HL-60/S4 treated with phorbol 12-myristate 13-acetate at 8.2 ng/mL for 4 days and 3 days (cell line): ENCODE measurements around the gene RASA3.

Experiments used
- in situ Hi-C: fragments of 300-500 bp; cut with MboI; formaldehyde crosslinking; loops from 2 replicates; pipeline ENCODE4 v1.15.0; 2022; ENCODE audit warnings: low sequenced_read_pairs

The RASA3 gene

DNA sequence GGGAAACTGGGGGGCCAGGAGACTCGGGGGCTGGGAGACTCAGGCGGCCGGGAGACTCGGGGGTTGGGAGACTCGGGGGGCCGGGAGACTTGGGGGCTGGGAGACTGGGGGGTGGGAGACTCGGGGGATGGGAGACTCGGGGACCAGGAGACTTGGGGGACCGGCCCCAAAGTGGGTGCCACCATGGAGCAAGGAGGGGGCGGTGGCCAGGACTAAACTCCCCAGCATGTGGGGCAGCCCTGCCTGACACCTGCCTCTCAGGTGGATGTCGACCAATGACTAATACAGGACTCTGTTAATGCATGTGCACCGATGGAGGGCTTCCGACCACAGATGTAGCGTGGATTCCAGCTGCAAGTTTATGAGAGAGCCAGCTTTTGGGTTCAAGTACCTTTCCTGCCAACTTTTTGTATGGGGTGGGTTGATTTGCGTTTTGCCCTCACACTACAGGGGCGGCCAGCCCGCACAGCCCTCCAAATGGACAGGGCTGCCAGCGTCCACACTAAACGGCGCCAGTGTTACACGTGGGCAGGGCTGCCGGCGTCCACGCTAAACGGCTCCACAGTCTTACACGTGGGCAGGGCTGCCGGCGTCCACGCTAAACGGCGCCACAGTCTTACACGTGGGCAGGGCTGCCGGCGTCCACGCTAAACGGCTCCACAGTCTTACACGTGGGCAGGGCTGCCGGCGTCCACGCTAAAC, 62.2 kb downstream of the RASA3 start:
- in situ Hi-C loops, result no loop called here

DNA sequence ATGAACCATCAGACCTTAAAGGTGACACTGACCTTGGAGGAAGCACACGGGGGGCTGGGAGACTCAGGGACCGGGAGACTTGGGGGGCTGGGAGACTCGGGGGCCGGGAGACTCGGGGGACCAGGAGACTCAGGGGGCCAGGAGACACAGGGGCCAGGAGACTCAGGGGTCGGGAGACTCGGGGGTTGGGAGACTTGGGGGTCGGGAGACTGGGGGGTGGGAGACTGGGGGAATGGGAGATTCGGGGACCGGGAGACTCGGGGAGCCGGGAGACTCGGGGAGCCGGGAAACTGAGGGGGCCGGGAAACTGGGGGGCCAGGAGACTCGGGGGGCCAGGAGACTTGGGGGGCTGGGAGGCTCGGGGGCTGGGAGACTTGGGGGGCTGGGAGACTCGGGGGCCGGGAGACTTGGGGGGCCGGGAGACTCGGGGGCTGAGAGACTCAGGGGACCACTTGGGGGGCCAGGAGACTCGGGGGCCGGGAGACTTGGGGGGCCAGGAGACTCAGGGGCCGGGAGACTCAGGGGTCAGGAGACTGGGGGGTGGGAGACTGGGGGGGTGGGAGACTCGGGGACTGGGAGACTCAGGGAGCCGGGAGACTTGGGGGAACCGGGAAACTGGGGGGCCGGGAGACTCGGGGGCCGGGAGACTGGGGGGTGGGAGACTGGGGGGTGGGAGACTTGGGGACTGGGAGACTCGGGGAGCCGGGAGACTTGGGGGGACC, 62.9 kb downstream of the RASA3 start:
- in situ Hi-C loops, result no loop called here

DNA sequence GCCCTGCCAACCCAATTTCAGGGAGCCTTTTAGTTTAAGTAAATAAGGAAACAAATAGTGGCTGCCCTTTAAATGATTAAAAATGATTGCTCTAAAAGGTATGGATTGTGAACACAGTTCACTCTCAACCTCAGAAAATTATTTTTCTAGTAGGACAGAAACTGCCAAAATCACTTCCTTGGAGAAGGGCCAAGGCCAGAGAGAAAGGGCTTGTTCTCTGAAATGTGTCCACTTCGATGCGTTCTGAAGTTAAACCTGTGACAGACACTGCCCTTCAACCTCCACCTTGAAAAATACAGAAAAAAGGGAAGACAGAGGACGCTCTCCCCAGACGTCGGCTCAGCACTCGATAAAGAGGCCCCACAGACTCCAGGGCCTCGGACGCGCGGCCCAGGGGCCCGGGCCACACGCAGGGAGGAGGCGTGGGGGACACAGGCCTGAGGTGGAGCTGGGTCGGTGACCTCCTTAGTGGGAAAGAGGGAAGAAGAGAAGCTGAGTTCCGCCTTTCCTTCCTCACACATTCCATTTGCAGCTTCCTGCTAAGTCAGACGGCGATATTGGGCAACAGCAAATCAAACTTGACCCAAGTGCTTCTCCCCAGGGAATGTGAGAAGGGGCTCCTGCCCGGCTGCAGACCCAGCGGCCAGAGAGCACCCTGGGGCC, 63.6 kb downstream of the RASA3 start:
- in situ Hi-C loops, result no loop called here

DNA sequence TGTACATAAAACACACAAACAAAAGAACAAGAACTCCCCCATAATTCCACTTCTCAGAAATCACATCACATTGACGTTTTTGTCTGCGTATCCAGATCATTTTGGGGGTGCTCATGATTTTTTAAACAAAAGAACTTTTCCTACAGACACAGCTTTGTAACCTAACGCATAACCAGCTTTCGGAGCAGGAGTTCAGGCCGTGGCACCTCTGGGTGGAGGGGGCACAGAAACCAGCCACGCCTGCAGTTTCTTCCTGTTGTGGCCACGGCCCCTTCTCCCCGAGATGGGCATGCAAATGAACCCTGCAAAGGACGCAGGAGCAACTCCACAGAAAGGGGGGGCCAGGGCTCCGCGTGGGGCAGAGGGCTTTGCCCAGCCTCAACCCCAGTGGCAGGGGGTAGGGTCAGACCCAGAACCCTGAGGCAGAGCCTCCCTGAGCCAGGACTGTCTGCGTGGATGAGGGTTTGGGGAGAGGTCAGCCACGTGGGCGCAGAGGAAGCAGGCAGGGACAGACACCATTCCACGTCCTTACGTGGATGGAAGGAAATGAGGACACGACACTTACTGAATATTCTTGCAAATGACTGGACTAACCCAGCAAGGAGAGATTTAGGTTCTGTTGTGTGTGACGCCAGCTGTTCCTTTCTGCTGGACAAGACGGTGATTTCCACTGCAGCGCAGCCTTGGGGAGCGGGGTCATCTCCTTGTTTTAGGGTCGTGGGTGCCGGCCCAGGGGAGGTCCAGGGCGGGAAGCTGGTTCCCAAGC, 64.4 kb downstream of the RASA3 start:
- in situ Hi-C loops, result no loop called here

DNA sequence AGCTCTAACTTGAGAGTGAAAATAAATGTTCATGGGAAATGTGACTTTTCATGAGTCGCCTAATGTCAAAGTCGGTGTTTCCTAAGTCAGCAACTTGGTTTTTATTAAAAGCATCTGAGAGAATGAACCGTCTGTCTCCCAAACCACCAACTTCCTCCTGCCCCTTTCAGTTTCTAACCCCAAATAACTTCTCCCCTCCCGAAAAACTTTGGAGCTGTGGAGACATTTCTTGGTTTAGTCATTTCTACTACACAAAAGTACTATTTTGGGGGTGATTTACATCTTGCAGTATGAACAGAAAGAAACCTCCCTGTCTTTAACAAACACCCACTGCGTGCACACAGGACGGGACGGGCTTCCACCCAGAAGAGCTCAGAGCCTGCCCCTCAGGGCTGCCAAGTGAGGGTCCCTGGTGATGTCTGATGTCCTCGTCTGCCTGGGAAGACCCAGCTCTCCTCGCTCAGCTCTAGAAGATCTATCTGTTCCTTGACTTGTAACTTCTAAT, 65.0 kb downstream of the RASA3 start:
- in situ Hi-C loops, result no loop called here

DNA sequence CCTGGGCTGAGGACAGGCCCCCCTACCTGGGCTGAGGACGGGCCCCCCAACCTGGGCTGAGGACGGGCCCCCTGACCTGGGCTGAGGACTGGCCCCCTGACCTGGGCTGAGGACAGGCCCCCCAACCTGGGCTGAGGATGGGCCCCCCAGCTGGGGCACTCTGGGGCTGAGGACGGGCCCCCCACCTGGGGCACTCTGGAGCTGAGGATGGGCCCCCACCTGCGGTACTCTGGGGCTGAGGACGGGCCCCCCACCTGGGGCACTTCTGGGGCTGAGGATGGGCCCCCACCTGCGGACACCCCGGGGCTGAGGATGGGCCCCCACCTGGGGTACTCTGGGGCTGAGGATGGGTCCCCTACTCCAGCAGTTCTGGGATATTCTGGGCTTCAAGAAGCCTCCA, 65.5 kb downstream of the RASA3 start:
- in situ Hi-C loops, result no loop called here

DNA sequence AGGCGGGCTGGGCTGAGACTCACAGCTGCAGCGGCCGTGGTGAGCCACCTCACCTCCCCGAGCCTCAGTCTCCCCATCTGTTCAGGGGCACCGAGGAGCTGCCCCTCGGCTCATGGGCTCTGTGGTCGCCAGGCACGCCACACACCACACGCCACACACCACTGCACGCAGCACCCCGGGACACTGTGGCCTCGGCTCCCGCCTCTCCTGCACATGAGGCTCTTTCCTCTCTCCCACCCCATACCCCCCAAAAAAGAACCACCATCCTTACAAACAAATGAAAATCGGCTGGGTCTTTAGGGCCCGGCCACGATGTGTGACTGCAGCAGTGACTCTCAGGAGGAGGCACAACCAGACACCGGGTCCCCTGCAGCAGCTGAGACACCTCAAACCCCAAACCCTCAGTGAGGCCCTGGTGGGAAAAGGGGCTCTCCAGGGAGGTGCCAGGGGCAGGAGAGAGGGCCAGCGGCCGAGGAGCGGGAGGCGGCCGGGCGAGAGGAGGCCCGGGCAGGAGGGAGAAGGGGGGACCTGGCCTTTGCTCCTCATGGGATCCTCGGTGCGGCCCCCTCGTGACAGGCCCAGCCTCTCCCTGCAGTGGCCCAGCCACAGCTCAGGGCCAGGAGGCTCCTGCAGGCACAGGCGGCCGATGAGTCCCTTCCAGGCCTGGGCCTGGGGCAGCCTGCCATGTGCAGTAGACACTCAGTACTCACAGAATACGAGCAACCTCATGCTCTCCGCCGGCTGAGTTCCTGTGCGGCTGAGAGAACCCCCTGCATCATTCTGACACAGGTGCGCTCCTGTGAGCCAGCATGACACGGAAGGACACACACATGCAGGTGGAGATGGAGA, 66.3 kb downstream of the RASA3 start:
- in situ Hi-C loops, result no loop called here

DNA sequence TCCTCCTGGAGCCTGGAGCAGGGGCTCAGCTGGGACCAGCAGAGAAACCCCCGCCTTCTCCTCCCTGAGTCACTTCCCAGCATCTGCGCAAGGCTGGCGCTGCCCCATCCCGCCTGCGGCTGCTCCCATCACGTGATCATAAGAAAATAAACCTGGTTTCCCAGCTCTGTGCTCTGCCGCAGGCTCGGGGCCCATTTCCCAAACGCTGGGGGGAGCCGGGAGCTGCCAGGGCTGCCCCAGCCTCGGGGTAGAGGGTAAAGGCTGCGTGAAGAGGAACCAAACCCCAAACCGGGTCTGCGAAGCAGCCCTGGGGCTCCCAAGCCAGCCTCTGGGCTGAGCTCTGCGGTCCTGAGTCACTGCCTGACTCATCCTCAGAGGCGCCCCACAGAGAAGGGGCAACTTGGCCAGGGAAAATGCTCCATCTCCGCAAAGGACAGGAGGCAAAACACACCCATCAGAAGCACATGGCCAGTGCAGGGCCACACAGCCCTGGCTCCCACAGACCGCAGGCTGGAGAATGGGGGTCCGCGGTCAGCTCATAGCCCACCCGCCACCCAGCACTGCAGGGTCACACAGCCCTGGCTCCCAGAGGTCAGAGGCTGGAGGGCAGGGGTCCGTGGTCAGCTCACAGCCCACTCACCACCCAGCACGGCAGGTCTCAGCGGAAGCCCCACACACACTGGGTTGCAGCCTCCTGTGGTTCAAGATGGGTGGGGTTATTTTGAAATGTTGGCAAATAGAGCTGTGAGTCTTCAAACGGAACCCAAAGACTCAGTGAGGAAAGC, 67.1 kb downstream of the RASA3 start:
- in situ Hi-C loops, result no loop called here

DNA sequence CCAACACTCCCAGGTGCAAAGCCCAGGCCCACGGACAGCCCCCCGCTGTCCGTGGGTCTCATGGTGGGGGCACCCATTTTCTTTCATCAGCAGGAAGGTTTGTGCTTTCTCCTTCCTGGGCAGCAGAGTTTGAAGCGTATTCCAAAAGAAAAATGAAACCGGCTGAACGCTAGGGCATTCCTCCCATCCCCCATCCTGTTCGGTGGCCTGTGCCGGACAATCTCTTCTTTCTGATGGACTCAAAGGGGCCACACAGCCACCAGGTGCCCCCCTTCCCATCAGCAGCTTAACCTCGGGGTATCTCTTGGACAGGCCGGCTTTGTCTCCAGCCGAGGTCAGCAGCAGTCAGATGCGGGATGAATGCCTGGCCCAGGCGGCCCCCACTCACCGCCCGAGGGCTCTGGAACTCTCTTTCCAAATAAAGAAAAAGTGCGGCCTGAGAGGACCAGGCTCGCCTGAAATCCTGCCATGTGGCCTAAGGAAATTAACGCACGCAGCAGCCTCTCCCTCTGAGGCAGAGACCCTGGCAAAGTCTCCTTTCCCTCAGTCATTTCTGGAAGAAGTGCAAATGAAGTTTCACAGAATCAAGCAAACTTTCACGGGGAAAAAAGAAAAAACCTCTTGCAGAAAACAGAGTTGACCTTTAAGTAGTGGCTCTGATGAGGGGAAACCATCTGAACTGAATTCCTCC, 67.8 kb downstream of the RASA3 start:
- in situ Hi-C loops, result no loop called here

DNA sequence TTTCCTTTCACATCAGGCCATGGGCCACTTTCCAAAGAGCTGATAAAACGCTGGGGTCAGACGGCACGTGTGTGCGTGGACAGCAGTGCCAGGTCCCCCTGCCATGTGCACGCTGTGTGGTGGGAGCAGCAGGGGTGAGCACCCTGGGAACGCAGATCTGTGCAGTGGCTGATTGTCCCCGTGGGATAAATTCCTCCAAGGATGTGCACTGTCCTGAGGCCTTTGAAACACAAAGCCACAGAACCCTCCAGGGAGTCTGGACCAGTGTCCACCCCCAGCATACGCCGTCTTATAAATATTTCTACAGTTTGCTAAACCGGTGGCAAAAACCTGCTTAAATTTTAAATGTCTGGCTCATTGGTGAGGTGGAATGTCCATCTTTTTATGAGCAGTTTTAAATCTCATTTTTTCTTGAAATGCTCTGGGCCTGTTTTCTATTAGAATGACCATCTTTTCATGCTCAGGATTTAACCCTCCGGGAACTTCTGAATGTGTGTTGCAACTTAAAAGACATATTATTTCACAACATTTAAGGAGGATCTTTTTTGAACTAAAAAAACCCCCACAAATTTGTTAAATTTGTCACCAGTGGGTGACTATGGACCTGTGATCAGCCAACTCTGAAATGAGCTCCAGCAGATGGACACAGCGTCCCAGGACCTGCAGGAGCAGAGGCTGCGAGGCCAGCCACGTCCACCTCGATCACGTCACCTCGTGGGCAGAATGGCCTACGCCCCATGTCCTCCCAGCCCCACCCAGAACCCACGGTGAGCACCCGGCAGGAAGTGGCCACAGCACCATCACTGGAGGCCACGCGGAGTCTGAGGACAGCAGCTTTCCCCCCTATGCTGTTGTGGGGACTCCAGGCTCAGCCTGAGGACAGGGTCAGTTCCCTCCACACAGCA, 68.6 kb downstream of the RASA3 start:
- in situ Hi-C loops, result no loop called here

DNA sequence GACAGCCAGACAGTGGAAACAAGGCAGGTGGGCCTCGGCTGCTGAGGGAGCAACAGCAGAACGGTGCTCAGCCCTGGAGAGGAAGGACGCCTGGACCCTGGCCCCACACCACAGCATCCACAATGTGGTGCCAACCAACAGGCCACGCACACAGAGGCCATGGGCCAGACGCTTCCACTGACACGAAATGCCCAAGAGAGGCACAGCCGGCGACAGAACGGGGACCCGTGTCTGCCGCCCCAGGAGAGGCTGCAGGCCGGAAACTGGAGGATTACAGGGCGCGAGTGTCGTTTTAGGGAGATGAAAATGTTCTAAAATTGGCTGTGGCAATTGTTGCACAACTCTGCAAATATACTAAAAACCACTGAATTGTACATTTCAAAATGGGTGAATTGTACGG, 69.7 kb downstream of the RASA3 start:
- in situ Hi-C loops, result no loop called here

DNA sequence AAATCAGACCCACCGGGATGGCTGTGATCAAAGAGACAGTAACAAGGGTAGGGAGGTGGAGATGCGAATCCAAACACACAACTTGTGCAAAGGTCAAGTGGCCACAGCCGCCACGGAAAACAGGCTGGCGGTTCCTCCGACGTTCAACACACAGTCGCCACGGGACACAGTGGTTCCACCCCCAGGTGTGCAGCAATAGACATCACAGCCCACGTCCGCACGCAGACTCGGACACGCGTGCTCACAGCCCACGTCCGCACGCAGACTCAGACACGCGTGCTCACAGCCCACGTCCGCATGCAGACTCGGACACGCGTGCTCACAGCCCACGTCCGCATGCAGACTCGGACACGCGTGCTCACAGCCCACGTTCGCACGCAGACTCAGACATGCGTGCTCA, 70.1 kb downstream of the RASA3 start:
- in situ Hi-C loops, result no loop called here

DNA sequence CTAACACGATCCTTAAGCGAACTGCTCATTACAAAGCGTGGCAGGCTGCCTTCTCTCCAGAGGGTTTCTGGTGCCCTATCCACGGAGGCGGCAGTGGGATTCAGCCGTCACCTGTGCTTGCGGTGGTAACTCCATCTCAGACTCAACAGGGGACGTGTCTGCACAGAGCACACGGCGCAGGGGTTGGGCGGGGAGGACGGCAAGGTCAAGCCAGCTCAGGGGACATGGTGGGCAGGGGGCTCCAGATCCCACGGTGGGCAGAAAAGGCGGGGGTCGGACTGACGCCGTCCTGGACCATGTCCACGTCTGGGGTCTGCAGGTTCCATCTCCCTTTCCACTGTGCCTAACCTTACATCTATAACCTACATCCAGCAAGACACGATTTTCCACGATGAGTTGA, 70.7 kb downstream of the RASA3 start:
- in situ Hi-C loops, result no loop called here

DNA sequence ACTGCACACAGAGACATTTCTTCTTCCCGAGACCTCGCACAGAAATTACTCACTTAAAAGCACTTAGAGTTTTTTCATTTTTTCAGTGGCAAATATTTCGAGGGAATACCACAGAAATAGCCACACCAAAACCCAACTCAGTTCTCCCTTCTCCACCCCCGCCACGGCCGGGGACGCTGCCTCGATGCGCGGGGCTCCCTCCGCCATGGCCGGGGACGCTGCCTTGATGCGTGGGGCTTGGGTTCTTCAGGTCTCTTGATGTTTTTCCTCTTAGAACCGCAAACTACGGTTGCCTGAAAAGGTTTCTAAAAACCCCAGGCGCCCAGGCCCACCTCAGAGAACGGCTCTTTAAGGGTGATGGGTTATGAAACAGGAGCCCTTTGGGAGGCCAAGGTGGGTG, 71.4 kb downstream of the RASA3 start:
- in situ Hi-C loops, result no loop called here

DNA sequence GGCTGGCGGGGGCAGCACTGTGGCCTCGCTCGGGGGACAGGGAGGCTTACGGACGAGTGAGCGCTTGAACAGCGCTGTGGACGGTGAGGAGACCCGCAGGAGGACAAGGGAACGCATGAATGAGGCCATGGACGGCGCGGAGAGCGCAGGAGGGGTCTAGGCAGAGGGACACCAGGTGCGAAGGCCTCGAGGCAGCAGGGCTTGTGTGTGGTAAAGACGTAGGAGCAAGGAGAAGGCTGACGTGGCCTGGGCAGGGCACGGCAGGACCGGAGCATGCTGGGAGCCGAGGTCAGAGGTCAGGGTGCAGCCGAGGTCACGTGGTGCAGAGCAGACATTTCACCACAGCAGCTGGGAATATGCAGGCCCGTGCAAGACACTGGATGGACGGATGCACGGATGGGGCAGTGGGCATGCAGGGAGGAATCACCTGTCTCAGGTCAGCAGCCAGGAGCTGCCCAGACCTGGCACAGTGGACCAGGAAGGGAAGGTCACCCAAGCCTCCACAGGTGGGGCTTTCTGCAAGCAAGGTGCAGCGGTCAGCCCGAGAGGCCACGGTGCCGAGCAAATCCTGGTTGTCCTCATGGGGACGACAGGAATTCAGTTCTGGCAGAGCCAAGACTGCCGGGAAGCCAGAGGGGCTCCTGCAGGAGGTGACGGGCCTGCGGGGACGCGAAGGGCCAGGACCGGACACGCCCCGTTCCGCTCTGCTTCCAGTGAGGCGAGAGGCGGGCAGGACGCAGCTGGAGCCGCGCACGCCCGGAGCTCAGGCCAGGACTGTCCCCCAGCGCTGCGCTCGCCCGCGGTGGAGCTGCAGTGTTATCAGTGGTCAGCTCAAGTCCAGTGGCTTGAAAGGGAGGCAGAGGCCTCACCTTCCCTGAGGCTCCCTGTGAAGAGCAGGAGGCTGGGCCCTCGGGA, 72.2 kb downstream of the RASA3 start:
- in situ Hi-C loops, result no loop called here

DNA sequence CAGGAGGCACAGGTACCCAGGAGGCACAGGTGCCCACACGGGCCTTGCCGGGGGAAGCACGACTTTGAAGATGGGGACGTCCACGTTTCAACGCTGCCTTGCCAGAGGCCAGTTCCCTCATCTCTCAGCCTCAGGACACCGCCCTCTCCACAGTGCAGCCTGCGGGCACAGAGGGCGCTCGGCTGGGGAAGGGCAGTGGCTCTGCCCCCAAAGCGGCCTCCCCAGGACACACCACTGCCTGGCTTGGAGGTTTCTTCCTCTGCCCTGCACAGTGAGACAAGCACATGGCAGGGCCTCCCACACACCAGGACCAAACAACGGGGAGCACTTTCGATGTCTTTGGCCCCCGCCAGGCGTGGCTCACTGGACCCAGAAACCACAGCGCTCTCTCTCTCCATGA, 73.0 kb downstream of the RASA3 start:
- in situ Hi-C loops, result no loop called here
